Inferior parietal cortex (tissue), 1 donor: ENCODE measurements around the gene SKI.
"Not testable (repeated sequence)": the region's sequence is repeated elsewhere in the genome, so short reads cannot be mapped to it uniquely, and the experiment has no call there.

Source experiments
- DNase-seq: peaks from one replicate; pipeline ENCODE4 v3.0.0-alpha.2; 2016; ENCODE audit errors: extremely low spot score

The SKI gene

DNA sequence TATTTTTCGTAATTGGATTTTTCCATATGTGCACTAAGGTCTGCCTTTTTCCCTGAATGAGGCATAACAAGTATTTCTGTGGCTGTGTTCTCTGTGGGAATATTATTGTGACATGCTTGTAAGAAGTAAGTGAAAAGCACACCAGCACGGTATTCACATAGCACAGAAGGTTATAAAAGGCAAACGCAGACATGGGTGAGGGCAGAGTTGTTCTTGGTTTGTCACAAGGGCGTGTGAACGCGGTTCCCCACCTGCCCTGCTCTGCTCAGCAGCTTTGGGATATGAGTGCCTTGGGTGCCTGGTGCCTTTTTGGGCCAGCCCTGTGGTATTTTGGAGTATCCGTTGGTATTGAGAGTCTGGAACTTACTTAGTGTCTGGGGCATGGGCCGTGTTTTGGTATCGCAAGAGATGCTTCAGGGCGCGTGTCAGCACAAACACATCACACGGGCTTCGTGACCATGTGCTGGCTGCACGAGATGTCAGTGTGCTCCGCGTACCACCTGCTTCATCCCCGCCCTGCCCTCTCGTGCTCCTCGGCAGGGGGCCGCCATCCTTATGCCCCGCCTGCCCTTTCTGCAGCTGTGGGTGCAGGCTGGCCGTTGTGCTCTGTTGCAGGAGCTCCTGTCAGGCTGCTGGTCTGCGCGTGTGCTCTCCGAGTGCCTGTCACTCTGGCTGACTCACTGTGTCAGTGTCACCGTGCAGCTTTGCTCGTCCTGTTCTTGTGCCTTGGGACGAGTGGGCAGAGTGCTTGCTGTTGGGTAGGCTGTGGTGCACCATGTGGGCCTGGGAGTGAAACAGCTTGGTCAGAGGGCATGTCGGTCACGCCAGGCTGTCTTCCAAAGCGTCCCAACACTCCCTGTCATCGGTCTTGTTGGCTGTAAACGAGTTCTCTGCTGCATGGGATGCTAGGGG is 15.0 kb downstream of the SKI start:
- no peak for DNase-seq

DNA sequence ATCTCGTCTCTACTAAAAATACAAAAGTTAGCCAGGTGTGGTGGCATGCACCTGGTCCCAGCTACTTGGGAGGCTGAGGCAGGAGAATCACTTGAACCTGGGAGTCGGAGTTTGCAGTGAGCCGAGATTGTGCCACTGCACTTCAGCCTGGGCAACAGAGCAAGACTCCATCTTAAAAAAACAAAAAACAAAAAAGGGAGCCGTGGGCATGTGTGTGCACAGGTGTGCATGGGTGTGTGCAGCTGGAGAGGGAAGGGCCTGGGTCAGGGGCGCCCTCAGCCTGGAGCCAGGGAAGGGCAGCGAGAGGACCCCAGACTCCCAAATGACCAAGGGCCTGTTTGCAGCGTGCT is 18.9 kb downstream of the SKI start:
- DNase-seq: not testable (repeated sequence)

DNA sequence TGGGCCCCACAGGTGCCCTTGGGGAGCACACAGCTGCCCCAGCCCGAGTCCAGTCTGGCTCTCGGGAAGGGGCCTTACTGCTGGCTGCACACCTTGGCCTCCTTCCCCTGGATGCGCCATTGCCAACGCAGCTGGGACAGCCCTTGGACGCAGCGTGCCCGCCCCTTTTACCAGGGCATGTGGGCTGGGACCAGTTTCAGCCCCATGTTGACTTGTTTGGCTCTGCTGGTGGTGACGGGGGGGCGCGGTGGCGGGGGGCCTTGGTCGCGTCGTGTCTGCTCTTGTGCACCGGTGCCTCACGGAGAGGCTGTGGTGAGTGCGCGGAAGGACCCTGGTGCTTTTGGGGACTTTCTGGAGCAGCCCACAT is 19.6 kb downstream of the SKI start:
- no peak for DNase-seq

DNA sequence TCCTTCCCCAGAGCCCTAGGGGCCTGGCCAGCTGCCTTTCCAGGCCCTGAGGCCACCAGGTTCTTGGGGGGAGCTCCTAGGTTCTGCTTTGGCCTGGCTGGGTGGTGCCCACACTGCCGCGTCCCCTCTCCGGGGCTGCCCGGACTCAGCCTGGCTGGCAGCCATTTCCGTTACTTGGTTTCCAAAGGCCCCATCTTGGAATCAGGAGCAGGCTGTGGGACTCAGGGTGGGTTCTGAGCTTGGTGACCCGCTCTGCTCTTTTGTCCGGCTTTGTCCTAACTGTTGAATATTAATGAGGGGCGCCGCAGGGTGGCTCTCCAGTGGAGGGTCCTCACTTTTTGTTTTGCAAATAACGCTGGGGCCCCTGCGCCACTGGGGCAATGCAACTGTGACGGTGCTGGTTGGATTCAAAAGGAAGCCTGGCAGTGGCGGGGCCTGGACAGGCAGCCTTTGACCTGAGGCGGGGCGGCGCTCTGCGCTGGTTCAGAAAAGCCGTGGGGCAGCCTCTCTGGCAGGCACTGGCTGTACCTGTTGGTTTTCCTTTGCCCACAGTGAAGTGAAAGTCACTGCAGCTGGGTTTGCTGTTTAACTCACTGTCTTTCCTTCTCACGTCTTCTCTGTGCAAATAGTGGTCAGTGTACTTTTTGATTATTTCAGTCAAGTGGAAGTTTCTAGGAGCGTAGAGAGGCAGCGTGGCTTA is 20.2 kb downstream of the SKI start:
- DNase-seq: no peak

DNA sequence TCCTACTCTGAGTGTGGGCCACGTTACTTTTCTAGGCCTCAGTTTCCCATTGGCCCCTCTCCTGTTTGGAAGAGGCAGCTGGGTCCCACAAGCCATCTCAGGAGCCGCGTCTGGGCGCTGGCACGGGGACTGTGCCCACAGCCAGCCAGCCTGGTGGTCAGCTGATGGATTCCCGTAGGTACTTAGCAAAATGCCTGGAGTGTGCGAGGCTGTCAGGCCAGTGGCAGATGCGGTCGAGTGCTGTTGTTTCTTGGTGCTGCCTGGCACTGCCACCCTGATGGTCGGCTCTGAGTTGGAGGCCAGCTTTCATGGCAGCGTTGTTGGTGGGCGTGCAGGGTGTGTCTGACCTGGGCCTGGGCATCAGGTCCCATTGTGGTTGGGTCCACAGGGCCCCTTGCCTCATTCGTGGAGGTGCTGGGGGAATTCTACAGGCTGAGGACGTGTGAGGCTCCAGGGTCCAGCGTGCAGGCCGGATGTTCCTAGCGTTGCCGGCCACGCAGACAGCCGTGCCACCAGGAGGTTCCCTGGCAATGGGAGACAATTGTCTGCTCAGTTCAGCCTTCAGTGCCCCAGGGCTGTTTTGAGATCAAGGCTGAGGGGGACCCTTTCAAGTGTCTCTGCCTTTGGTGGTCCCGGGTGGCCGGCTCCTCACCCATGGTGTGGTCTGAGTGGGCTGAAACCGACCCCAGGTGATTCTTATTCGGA is 20.9 kb downstream of the SKI start:
- no peak for DNase-seq

DNA sequence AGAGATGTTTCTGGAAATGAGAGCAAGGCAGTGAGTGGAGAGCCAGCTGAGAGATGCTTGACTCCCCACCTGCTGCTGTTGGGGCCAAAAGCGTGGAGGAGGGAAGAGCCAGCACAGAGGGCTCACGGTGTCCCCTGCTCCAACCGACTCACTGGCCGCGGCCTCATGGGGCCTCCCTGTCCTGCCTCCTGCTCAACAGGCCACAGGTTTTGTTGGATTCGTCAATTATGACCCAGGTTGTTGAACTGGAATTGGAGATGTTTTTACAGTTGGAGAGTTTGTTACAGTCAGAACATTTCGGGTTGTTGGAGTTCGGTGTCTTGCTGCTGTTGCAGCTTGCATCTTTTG is 21.4 kb downstream of the SKI start:
- DNase-seq: no peak

DNA sequence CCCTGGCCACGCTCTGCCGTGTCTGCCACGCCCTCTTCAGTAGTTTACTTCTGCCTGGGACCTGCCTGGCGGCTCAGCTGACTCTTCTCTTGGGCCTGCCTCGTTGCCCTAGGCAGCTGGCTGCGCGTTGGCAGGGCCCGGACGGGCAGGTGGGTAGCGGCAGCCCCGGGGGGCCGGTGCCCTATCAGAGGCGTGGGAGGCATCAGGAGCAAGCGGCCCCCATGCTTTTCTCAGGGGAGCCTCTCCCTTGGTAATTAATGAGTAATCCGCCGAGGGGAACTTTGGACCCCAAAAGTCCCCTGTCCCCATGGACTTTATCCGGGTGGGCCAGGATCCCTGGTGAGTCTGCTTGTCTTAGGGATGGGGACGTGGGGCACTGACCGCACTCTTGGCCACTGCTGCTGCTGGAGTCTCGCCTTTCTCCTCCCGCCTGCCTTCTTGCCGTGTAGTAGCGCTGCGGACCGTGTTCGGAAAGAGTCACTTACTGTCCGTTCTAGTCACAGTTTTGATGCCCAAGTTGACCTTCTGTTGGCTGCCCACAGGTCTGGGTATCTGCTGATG is 22.7 kb downstream of the SKI start:
- no peak for DNase-seq

DNA sequence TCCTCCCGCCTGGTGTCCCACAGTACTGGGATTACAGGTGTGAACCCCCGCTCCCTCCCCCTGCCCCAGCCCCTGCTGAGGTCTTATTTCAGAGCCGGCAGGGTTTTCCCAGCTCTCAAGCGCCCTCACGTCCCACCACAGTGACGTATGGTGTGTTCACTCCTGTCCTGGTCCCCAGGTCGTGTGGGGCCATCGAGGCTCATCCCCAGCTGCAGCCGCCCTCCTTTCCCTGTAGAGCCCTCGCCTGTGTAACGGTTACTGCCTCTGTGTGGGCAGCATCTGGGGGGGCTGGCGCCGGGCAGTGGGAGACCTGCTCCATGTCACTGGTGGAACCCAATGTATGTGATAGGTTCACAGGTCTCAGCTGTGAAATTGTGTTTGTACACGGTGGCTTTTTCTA is 23.2 kb downstream of the SKI start:
- DNase-seq: no peak

DNA sequence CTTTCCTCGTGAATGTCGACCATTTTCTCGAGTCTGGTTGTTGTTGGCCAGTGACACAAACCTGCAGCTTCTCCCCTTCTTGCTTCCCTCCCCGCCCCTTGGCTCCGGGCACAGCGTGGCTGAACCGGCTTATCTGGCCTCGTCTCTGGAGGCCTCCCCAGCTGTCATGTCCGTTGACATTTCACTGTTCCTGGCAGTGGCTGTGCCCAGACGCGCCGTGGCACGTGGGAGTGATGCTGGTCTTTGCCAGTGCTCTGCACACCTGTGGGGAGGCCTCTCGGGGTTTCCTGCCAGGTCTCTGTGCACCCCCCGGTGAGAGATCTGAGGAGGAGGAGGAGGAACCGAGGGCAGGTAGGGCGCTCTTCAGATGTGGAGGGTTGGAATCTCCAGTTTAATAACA is 23.7 kb downstream of the SKI start:
- DNase-seq: no peak

DNA sequence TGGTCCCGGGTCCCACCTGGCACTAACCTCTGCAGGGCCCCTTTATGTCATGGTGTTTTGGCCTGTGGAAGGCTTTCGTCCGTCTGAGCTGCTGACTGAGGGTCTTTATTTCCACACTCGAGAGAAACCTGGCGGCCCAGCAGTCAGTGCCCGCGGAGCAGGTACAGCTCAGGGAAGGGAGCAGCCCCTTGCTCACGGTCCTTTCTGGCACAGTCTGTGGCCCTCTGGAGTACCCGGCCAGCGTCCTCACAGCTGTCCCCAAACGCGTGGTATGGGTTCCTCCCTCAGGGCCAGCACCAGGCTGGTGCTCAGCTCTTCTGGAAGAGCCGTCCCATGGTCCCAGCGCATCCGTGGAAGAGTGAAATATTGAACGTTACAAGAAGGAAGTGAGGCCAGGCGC is 24.3 kb downstream of the SKI start:
- no peak for DNase-seq

DNA sequence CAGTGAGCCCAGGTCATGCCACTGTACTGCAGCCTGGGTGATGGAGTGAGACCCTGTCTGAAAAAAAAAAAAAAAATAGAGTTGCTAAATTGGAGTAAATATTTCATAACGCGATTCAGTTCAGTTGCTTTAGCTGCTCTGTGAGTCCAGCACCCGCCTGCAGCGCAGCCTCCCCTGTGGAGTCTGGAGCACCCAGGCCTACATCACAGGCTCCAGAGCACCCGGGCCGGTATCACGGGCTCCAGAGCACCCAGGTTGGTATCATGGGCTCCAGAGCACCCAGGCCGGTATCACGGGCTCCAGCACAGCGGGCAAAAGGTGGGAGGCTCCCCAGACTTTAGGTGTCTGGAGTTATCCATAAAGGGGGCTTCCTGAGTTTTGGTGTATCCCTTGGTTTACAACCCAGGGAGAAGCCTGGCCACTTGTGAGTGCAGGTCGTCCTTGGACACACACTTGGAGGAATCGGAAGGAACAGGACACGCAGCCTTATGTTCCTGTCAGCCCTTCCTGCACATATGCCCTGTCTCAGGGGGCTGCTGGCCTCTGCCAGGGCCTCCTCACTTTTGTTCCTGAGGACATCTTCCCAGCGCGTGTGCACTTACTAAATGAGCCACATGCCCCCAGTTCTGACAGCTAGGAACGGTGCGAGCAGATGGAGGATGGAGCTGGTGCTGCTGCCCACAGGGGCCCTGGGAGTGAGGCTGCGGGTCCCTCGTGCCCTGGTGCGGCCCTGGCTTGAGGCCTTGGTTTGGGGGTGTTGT is 25.1 kb downstream of the SKI start:
- DNase-seq: no peak

DNA sequence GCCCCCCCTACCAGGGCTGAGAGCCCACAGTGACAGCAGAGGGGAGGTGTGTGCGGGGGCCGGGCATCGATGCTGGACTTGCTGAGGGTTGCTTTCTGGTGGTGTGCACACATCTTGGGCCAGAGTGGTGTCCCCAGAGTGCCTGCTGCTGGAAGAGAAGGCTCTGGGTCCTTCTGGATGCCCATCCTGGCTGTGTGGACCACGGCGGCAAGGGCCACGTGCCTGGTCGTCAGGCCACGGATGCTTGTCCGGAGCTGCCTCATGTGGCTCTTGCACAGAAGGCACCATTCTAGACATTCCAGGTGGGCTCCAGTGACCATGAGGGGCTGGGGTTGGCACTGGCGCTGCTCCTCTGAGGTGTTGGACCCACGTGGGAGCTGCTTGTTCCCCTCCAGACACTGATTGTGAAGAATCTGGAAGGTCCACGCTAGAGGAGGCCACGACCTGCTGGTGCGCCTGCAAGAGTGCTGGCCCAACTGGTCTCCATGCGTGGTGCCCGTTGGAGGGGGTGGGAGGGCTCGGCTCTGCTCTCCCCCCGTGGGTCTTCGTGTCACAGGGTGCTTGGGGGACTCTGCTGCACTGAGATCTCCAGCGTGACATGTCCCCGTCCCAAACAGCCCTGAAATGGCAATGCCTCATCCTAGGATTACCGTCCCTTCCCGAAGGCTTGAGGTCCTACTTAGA is 25.8 kb downstream of the SKI start:
- DNase-seq: no peak

DNA sequence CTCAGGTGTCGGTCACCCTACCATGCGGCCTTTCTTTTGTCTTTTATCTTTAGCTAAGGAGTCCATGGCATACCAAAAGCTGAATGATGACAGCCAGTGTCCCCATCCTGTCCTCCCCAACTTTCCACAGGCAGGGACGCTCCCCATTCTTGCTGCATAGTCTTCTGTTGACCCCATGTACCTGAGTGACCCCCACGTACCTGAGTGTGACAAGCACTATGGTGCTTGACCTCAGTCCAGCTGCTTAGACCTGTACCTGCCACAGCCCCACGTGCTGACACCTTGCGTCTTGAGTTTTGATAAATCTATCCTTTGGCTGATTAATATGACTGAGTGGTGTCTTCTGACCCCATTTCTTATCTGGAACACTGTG is 26.9 kb downstream of the SKI start:
- DNase-seq: no peak

DNA sequence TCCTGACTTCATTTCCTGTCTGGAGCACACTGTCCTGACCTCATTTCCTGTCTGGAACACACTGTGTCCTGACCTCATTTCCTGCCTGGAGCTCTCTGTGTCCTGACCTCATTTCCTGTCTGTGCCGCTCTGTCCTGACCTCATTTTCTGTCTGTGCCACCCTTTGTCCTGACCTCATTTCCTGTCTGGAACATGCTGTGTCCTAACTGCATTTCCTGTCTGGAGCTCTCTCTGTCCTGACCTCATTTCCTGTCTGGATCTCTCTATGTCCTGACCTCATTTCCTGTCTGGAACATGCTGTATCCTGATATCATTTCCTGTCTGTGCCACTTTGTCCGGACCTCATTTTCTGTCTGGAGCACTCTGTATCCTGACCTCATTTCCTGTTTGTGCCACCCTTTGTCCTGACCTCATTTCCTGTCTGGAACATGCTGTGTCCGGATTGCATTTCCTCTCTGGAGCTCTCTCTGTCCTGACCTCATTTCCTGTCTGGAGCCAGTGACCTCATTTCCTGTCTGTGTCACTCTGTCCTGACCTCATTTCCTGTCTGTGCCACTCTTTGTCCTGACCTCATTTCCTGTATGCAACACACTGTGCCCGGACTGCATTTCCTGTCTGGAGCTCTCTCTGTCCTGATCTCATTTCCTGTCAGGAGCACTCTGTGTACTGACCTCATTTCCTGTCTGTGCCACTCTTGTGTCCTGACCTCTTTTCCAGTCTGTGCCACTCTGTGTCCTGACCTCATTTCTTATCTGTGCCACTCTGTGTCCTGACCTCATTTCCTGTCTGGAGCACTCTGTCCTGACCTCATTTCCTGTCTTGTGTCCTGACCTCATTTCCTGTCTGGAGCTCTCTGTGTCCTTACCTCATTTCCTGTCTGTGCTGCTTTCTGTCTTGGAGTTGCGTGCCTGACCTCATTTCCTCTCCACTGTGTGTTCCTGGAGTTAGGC is 27.6 kb downstream of the SKI start:
- no peak for DNase-seq

DNA sequence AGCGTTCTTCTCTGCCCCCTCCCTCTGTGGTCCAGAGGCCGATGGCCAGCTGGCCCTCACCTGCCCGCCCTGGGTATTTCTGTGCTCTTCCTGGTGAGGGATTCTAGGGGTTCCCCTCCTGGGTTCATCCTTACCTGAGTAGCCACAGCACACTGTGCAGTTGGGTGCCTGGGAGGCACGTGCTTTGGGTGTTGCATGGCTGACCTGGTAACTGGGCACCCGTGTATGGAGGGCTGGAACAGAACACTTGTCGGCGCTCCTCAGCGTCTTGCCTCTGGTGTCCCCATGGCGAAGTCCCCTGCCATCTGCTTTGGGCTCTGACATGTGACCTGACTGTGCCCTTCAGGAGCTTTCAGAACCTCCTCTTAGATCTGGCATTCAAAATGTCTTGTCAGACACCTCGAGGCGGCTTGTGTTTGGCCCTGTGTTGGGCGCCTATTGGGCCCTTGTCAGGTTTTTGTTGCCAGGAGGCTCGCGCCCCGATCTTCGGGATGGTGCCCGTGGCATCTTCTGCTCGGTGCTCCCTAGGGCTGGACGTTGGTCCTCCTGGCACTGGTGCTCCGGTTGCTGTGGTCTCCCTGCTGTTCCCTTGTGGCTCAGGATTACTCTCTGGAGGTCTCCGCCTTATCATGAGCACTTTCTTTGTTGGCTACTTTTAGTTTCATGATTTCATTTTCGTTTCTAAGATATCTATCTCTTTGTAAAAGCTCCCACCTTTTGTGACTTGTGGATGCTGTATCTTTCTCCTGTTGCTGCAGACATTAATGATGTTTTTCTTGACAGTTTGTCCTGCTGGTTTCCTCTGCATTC is 28.5 kb downstream of the SKI start:
- no peak for DNase-seq

DNA sequence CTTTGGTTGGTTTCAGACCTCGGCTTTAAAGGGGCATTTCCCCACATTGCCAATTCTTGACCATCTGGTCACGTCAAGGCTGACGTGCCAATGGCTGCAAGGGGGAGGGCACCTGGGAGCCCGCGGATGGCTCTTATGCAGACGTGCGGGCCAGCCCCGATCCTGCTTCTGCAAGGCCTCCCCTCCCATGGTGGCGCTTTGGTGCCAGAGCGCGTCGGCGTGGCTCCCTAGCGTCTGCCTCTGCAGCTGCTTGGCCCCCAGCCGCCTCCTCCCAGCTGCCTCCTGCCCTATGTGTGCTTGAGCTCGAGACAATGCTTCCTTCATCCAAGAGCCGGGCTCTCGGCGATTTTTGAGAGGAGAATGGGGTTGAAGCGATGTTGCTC is 29.1 kb downstream of the SKI start:
- peak; percentile 79 for DNase-seq

DNA sequence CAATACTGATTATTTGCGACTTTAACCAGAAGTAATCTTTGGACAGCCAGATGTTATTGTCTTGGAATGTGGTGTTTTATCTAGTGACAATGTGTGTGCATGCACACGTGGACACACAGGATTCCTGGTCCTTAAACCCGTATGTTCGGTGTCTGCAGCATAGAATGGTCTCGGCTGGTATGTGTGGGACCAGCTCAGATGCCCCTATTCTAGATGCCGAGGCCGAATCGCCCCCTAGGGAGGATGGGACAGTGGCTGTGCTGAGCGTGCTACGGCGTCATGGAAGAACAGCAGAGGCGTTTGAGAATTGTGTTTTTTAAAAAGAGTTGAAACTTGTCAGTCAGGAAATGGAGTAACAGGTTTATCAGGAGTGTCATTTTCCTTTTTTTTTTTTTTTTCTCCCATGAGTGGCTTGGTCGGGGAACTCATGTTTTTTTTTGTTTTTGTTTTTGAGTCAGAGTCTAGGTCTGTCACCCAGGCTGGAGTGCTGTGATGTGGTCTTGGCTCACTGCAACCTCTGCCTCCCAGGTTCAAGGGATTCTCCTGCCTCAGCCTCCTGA is 30.1 kb downstream of the SKI start:
- DNase-seq: no peak

DNA sequence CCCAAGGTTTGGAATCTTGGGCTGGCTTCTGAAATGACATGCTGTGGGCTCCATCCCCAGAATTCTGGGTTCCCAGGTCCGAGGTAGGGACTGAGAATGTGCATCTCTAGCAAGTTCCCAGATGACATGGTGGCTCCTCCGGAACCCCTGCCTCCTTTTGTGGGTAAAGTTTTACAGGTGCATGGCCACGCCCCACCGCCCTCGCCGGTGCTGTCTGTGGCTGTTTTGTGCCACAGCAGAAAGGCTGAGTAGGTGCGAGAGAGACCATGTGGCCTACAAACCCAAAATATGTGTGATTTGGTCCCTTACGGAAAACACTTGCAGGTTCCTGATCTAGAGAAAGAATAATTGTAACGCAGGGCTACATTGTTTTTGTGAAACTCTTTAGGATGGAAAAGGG is 30.9 kb downstream of the SKI start:
- no peak for DNase-seq
